ENCODE data around the gene MAGEL2. TPM values are rescaled to one million over a fixed set of nuclear protein-coding genes. Genes with fewer than 3 reads are reported as not detected.
"Not testable (repeated sequence)": the region's sequence is repeated elsewhere in the genome, so short reads cannot be mapped to it uniquely, and the experiment has no call there.

MAGEL2 gene
- total RNA-seq, 1 experiment from 2014 or later, result 0.27 TPM

DNA sequence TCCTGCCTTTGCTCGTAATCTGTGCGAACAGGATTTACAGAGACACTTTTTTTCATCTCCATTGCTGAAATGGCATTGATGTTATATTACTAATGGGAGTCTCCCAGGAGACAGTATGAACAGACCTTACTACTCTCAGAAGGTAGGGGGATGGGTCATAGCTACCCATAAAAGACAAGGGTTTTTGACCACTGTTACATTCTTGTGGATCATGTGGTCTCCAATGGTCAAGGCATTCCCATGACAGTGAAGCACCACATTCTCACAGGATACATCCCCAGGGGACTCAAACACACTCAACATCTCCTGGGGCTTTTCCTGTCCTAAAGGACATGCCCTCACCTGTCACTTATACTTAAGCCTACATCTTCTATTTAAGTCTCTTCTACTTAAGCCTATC is 41.4 kb downstream of the MAGEL2 start:
- DNase-seq (ENCODE audit: low spot score), result no peak

- no peak for DNase-seq (ENCODE audit: low spot score)
Measured at GRCh38 chr15:23602124-23602523, 45.5 kb downstream of the MAGEL2 start.

GRCh38 chr15:23599053-23599452 is 48.6 kb downstream of the MAGEL2 start:
- DNase-seq (ENCODE audit: low spot score), result no peak

- DNase-seq (ENCODE audit: low spot score), result not testable (repeated sequence)
Measured at GRCh38 chr15:23597278-23597677, 50.4 kb downstream of the MAGEL2 start.

- DNase-seq (ENCODE audit: low spot score), result no peak
Measured at GRCh38 chr15:23596736-23597135, 50.9 kb downstream of the MAGEL2 start.

DNA sequence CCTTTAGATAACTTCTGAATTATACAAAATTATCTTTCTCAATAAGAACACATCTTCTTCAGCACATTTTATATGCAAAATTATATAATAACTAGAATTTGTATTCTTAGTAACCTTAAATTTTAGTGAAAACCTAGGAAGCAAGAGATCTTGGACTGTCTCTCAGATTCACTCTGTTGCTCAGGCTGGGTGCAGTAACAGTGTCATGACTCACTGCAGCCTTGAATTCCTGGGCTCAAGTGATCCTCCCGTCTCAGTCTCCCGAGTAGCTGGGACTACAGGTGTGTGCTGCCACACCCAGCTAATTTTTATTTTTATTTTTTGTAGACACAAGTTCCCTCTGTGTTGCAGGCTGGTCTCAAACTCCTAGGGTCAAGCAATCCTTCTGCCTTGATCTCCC is 52.3 kb downstream of the MAGEL2 start:
- DNase-seq (ENCODE audit: low spot score), result no peak

GRCh38 chr15:23594252-23594770 is 53.4 kb downstream of the MAGEL2 start:
- DNase-seq (ENCODE audit: low spot score), result no peak

Other genes with a start within 250 kb of the MAGEL2 start
- gene GOLGA6L2, start 200.6 kb downstream of the MAGEL2 start, total RNA-seq (2014; rRNA removed; shearing (Covaris generic)), result not detected in 2 replicates
- 5.6 and 9.6 TPM in 2 replicates for gene MKRN3, start 82.2 kb downstream of the MAGEL2 start, total RNA-seq (2014; rRNA removed; shearing (Covaris generic))
- 0.33 and 1.3 TPM in 2 replicates for gene NDN, start 39.4 kb upstream of the MAGEL2 start, total RNA-seq (2014; rRNA removed; shearing (Covaris generic))